Fibroblast of lung (primary cell): ENCODE results near the gene NEURL1.

Experiments used
- EZH2 ChIP-seq: IDR thresholded peaks from 2 replicates; pipeline ENCODE4 v1.5.1; 2012; ENCODE audit warnings: low read length, control low read depth, mild to moderate bottlenecking; ENCODE audit errors: missing control alignments
- TF ChIP-seq, protein P1 (sequence below), 2 donors: IDR thresholded peaks in 1 of 2; conservative IDR thresholded peaks in 1 of 2; 1 replicate in 1 of 2; 2 replicates in 1 of 2; pipeline ENCODE4 v1.5.1; 2011 to 2012; ENCODE audit warnings: low read length in 2 of 2, control low read depth in 1 of 2, inconsistent platforms in 1 of 2, low read depth in 1 of 2, mild to moderate bottlenecking in 1 of 2

DNA sequence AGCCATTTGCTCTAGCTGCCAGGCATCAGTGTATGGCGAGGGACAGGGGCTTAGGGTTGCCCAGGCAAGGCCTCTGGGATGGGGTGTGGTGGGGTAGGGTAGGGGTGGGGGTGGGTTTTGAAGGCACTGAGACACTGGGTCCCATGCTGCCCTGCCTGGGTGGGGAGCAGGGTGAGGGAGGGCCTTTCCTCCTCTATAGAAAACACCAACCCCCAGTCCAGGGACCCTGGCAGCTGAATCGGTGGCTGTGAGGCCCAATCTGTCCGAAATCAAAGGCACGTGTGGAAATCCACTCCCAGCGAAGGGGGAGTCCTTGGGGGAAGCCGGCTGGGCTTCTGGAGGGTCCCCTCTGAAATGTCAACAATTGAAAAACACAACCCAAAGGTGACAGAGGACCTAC, 106.4 kb downstream of the NEURL1 start:
- TF ChIP-seq, protein P1, sequence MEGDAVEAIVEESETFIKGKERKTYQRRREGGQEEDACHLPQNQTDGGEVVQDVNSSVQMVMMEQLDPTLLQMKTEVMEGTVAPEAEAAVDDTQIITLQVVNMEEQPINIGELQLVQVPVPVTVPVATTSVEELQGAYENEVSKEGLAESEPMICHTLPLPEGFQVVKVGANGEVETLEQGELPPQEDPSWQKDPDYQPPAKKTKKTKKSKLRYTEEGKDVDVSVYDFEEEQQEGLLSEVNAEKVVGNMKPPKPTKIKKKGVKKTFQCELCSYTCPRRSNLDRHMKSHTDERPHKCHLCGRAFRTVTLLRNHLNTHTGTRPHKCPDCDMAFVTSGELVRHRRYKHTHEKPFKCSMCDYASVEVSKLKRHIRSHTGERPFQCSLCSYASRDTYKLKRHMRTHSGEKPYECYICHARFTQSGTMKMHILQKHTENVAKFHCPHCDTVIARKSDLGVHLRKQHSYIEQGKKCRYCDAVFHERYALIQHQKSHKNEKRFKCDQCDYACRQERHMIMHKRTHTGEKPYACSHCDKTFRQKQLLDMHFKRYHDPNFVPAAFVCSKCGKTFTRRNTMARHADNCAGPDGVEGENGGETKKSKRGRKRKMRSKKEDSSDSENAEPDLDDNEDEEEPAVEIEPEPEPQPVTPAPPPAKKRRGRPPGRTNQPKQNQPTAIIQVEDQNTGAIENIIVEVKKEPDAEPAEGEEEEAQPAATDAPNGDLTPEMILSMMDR (conservative IDR thresholded peaks at IDR 0.05 in 1 of 2, IDR thresholded peaks at IDR 0.05 in 1 of 2; ENCODE audit: low read depth in 1 of 2, low read length in 2 of 2), result no peak
- TF ChIP-seq EZH2, result no peak
